PC-9 (cell line): ENCODE data around the gene MYOF. TPM values are rescaled to one million over a fixed set of nuclear protein-coding genes. Genes with fewer than 3 reads are reported as not detected.

Experiments used
- BruUV-seq: library from RNA; stranded (reverse); fragments of 400-500 nt; replicated peaks from 2 replicates; lab custom pipeline; 2021; lab: Mats Ljungman, UMichigan
- CTCF ChIA-PET: fragments of 300-600 bp; sonication (Branson Sonifier 250); formaldehyde crosslinking; loops from one replicate; lab custom pipeline; 2022; ENCODE audit warnings: antibody characterized with exemption; lab: Charles Lee
- POLR2A ChIA-PET: fragments of 300-600 bp; sonication (Branson Sonifier 250); formaldehyde crosslinking; loops from one replicate; lab custom pipeline; 2022; ENCODE audit warnings: antibody characterized with exemption; ENCODE audit not compliant: unreplicated experiment; lab: Charles Lee
- DNase-seq, 2 experiments: peaks; one replicate each; pipeline versions ENCODE4 v3.0.0 to v3.0.0-alpha.2; 2015 to 2022; ENCODE audit warnings: mixed read lengths in 1 of 2
- H2AFZ ChIP-seq: fragments of 200-600 bp; sonication (generic); 2 replicates; pipeline ENCODE4 v1.8.1; 2017; ENCODE audit warnings: antibody characterized with exemption
- H3F3A ChIP-seq: fragments of 200-600 bp; sonication (generic); 2 replicates; pipeline ENCODE4 v1.8.1; 2017; ENCODE audit warnings: antibody characterized with exemption, mild to moderate bottlenecking, low read depth; ENCODE audit not compliant: insufficient read depth
- H3K27ac ChIP-seq: fragments of 200-600 bp; sonication (generic); 2 replicates; pipeline ENCODE4 v1.6.1; 2016; ENCODE audit warnings: mixed run types
- H3K27me3 ChIP-seq: fragments of 200-600 bp; sonication (generic); 2 replicates; pipeline ENCODE4 v1.6.1; 2016; ENCODE audit warnings: low read depth, mixed run types; ENCODE audit not compliant: insufficient read depth
- H3K36me3 ChIP-seq: fragments of 200-600 bp; sonication (generic); 2 replicates; pipeline ENCODE4 v1.6.1; 2016; ENCODE audit warnings: low read depth, mixed run types
- H3K4me1 ChIP-seq: fragments of 200-600 bp; sonication (generic); replicated peaks from 2 replicates; pipeline ENCODE4 v1.6.1; 2016; ENCODE audit warnings: mixed run types; ENCODE audit not compliant: insufficient read depth
- H3K4me2 ChIP-seq: fragments of 200-600 bp; sonication (generic); 2 replicates; pipeline ENCODE4 v1.6.1; 2017; ENCODE audit warnings: mixed run types
- H3K4me3 ChIP-seq: fragments of 200-600 bp; sonication (generic); 2 replicates; pipeline ENCODE4 v1.6.1; 2016; ENCODE audit warnings: mixed run types
- H3K79me2 ChIP-seq: fragments of 200-600 bp; sonication (generic); 2 replicates; pipeline ENCODE4 v1.6.1; 2017; ENCODE audit warnings: low read depth, mixed run types
- H3K9me2 ChIP-seq: fragments of 200-600 bp; sonication (generic); 2 replicates; pipeline ENCODE4 v1.8.1; 2017; ENCODE audit warnings: mild to moderate bottlenecking; ENCODE audit not compliant: insufficient read depth
- H3K9me3 ChIP-seq: fragments of 200-600 bp; sonication (generic); 2 replicates; pipeline ENCODE4 v1.8.1; 2016; ENCODE audit warnings: low read depth; ENCODE audit not compliant: insufficient read depth
- H4K20me1 ChIP-seq: fragments of 200-600 bp; sonication (generic); 2 replicates; pipeline ENCODE4 v1.8.1; 2017; ENCODE audit not compliant: insufficient read depth
- CTCF ChIP-seq: fragments of 200-600 bp; sonication (generic); conservative IDR thresholded peaks from 2 replicates; pipeline ENCODE4 v1.6.1; 2017; ENCODE audit warnings: mixed run types, antibody characterized with exemption, mild to moderate bottlenecking, moderate library complexity
- EZH2 ChIP-seq: fragments of 200-600 bp; sonication (generic); IDR thresholded peaks from 2 replicates; pipeline ENCODE4 v1.8.0; 2017; ENCODE audit warnings: antibody characterized with exemption, low read depth
- intact Hi-C: fragments of 100-400 bp; cut with micrococcal nuclease; formaldehyde crosslinking; loops from one replicate; pipeline ENCODE4 v1.10.0; 2022; ENCODE audit not compliant: unreplicated experiment
- total RNA-seq: library from RNA; stranded (reverse); gene quantifications from 2 replicates; pipeline ENCODE4 v1.2.3, GENCODE V29; 2021

Gene MYOF
- total RNA-seq, 1 experiment from 2014 or later = 274 TPM

GRCh38 chr10:93402192-93402591, 79.9 kb downstream of the MYOF start:
- no peaks in the 10 kb centered on the region for H3K9me3 ChIP-seq
- H3K79me2 ChIP-seq = no peaks in the 10 kb centered on the region
- ChIA-PET CTCF (no interaction called here), POLR2A (no interaction called here)
- TF ChIP-seq CTCF (no peak), EZH2 (no peak)
- H4K20me1 ChIP-seq = no peaks in the 10 kb centered on the region
- no peaks in the 10 kb centered on the region for H3K9me2 ChIP-seq
- H3K4me3 ChIP-seq = no peak overlapping the region
- H3K4me2 ChIP-seq = no peak overlapping the region
- H3K27me3 ChIP-seq = no peaks in the 10 kb centered on the region
- no TSS peak for BruUV-seq
- 0 out of 2 replicates have a peak, but pooled peaks cover 4% of the 10 kb centered on the region for H3K36me3 ChIP-seq
- H3F3A ChIP-seq = peaks cover 4% of the 10 kb centered on the region; the same call in 1 of the 2 replicates
- DNase-seq = no peak
- intact Hi-C loops = no loop called here
- 0 out of 2 replicates have a peak, but pooled peaks cover 8% of the 10 kb centered on the region for H3K4me1 ChIP-seq
- H2AFZ ChIP-seq = no peak overlapping the region
- no peak overlapping the region for H3K27ac ChIP-seq

GRCh38 chr10:93398528-93398927, 83.6 kb downstream of the MYOF start:
- no peak overlapping the region for H3K4me2 ChIP-seq
- H2AFZ ChIP-seq = no peak overlapping the region
- H3K27me3 ChIP-seq = no peaks in the 10 kb centered on the region
- DNase-seq = no peak
- H3K79me2 ChIP-seq = no peaks in the 10 kb centered on the region
- no TSS peak for BruUV-seq
- intact Hi-C loops = no loop called here
- TF ChIP-seq EZH2 (no peak), CTCF (no peak)
- H3K9me3 ChIP-seq = no peaks in the 10 kb centered on the region
- no peaks in the 10 kb centered on the region for H3K9me2 ChIP-seq
- H3K27ac ChIP-seq = no peak overlapping the region
- CTCF ChIA-PET = no interaction called here
- no peaks in the 10 kb centered on the region for H3F3A ChIP-seq
- H4K20me1 ChIP-seq = no peaks in the 10 kb centered on the region
- POLR2A ChIA-PET = no interaction called here
- H3K4me3 ChIP-seq = no peak overlapping the region
- 0 out of 2 replicates have a peak, but pooled peaks cover under 1% of the 10 kb centered on the region for H3K4me1 ChIP-seq
- 0 out of 2 replicates have a peak, but pooled peaks cover 4% of the 10 kb centered on the region for H3K36me3 ChIP-seq

GRCh38 chr10:93397020-93397419, 85.1 kb downstream of the MYOF start:
- H4K20me1 ChIP-seq = no peaks in the 10 kb centered on the region
- H3K9me3 ChIP-seq = no peaks in the 10 kb centered on the region
- no peak for TF ChIP-seq EZH2
- TF ChIP-seq CTCF = no peak
- H3K4me1 ChIP-seq = no peaks in the 10 kb centered on the region
- H3K27me3 ChIP-seq = no peaks in the 10 kb centered on the region
- H3K4me2 ChIP-seq = no peak overlapping the region
- no peaks in the 10 kb centered on the region for H3K79me2 ChIP-seq
- H3F3A ChIP-seq = no peaks in the 10 kb centered on the region
- CTCF ChIA-PET = no interaction called here
- H3K4me3 ChIP-seq = no peak overlapping the region
- H2AFZ ChIP-seq = no peak overlapping the region
- no peak overlapping the region for H3K27ac ChIP-seq
- BruUV-seq = no TSS peak
- POLR2A ChIA-PET = no interaction called here
- DNase-seq = no peak
- intact Hi-C loops = no loop called here
- H3K36me3 ChIP-seq = 0 out of 2 replicates have a peak, but pooled peaks cover 4% of the 10 kb centered on the region
- H3K9me2 ChIP-seq = no peaks in the 10 kb centered on the region
